MV-4-11 (cell line): Measurements from ENCODE around the gene GPR84.

Source experiments
- DNase-seq: peaks from one replicate; lab custom pipeline; 2025; lab: John Stamatoyannopoulos, UW

Gene GPR84

DNA sequence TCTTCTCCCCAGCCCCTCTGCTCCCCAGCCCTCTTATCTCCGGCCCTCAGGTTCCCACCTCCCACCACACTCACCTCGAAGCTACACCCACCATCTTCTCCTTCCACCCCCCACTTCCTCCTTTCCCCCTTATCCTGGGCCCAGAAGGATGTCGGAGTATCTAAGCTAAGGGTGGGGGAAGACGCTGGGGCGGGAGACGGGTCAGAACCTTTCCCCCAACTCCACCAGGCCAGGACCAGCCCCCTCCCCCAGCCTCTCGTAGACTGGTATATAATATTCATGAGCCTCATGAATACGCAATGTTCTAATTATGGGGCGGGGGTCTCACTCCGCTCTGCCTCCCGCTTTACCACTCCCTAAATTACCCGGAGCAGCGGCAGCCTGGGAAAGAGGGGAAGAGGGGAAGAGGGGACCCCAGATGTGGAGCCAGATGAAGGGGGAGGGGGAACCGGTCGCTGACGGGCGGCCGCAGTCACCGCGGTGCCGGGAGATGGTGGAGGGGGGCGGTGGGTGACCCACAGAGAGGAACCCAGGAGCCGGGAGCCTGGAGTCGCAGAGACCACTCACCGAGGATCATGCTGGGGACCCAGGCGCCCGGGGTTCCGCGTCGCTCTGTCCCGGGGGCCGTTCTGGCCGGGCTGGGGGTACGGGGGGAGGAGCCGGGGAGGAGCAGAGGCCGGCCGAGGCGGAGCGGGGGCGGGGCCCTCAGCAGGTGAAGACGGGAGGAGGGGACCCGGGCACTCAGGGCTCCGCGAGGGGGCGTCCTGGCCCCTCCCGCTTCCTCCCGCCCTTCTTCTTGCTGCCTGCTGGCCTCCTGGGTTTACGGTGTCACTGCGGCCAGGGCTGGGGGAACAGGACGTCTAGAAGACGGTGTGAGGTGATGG, 26.6 kb upstream of the GPR84 start:
- DNase-seq: no peak

DNA sequence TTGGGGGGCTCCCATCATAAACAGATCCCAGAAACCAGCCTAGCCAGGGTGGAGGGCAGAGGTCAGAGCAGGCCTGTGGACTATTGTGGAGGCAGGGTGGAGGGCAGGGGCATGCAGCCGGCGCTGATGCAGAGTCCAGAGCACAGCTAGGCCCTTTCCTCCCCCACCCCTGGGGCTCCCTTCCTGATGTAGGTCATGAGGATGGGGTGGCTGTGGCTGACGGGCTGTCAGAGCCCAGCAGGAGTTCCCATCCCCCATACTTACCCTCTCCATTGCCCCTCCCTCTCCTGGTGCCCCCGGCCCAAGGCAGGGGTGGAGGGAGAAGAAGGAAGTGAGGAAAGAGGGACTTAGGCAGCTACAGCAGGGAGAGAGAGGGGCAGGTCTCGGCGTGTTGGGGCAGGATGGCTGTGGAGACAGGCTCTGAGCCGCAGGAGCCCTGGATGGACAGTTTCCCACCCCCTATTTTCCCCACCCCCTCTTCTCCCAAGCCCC, 25.9 kb upstream of the GPR84 start:
- DNase-seq: no peak

DNA sequence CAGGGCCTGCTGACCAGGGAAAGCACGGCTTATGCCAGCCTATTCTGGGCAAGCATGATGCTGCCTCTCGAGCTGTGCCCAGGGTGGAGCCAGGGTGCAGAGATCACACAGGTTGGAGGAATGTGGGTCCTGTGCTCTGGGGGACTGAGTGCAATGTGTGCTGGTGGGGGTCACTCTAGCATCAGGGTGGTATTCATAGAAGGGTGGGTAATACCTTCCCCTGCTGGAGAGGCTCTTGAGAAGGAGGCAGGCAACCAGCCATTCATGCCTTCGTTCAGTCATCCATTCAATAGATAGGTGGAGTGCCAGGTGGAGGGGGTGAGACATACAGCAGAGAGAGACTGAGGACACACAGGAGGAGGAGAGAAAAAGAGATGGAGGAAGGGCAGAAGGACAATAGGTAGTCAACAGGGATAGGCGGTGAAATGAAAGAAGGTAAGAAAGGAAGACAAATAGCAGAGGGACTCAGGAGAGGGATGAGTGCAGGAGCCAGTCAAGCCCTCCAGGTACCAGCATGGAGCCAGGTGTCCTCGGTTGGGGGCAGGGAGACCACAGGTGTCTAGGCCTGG, 25.4 kb upstream of the GPR84 start:
- no peak for DNase-seq

DNA sequence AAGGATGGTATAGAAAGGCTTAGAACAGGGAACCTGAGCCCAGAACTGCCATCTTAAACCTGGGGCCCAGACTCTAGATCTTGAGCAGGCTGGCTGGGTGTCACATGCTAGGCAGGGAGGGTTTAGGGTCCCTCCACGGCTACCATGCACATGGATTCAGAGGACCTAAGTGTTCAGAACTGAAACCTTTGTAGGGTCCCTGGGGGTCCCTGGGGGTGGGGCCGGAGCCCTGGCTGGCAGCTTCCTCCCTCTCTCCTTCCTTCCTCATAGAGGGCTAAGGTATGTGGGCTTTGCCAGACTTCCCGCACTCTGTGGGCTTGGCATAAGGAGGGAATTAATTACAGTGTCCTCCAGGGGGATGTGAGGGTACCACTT, 24.8 kb upstream of the GPR84 start:
- no peak for DNase-seq

DNA sequence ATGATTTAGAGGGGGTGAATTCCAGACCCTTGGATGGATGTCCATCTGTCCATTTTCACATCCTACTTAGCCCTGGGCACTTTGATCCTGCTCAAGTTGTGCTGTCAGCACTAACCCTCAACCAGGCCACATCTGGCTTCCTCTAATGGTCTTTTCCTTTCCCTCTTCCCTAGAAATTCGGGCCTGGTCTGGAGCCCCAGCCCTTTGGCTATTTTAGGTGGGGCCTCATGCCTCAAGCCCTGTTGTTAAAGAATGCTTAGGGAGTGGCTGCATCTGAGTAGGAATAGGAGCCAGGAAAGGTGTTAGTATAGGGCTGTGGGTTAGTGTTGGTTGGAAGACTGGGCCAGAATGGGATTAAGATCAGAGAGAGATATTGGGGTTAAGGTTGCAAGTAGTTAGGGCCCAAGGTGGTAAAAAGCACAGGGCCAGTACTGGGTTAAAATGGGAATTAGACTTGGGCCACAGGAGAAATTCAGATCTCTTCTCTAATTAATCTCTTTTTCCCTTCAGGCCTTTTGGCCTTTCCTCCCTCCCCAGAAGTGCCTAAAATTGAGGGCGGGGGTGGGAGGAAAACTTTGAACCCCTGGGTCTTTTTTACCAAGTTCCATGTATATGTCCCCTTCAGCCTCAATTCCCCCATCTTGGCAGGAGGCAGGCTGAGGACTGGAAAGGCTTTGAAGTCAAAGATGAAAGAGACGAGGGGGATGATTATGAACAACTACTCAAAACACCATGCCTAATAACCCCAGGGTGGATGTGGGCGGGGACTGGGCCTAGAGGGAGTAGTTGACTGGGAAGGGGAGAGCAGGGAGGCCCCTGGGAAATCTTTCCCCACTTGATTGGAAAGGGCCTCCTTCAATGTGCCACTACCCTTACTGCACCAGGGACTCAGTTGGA, 24.2 kb upstream of the GPR84 start:
- DNase-seq: no peak

DNA sequence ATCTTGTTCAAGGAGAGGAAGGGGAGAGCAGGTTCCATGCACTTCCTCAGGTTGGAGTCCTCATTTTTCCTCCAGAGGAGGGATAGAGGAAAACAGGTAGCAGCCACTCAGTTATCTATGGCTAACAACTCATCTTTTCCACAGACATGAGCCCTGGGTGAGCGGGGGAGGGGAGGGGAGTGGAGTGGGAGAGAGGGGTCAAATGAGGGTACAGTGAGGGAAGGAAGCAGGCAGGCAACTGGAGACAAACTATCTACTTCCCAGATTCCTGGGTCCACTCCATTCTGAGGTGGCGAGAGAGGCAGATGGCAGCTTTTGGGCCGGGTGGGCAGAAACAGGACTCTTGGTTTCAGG, 22.8 kb upstream of the GPR84 start:
- no peak for DNase-seq

DNA sequence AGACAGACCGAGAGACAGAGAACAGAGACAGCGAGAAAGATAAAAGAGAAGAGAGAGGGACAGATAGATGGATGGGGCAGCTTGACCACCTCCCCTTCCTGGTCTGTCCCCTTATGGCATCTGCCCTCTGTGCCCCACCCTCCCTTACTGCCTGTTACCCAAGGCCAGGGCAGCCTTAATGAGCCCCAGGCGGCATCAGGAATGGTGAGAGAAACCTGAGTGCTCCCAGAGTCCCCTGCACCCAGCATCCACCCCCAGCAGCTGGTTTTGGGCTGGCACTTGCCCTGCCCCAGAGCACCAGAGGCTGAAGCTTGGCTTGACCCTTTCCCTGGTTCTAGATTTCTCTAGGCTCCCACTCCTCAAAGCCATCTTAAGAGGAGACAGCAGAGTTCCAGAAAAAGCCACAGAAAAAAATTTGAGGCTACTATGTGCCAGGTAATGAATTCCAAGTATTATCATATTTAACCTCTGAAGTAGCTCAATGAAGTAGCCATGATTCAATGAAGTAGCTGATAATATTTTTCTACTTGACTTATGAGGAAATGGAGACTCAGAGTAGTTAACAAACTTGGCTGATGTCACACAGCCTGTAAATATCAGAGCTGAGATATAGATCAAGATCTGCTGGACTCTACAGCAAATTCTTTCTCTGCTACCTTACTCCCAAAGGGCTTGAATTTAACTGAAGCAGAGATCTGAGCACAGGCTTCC, 22.3 kb upstream of the GPR84 start:
- DNase-seq: no peak

DNA sequence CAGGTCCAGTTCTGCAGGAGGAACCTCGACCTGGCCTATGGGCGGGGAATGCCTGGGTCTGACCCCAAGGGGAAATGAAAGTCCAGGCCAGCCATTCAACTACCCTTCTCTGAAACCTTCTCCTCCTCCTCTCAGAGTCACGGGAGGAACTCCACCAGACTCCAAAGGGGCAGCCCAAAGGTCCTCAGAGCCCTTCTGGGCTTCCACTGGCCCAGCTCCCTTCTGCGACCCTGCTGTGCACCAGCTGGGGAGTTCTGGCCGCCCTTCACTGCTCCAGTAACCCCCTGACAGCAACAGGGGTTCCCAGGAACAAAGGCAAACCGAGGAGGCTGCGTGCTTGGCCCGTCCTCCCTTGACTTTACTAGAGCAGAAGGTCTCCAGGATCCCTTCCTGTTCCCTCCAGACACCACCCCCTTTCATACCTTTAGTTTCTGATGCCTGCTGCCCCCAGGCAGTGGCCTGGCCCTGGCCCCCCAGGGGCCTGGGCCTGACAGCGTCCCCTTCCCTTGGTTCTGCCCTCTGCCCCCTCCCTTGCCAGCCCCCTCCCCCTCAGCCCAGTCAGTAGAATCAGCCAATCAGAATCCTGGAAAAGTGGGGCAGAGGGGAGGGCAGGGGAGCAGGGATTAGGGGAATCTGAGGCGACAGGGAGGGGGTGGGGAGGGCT, 21.1 kb upstream of the GPR84 start:
- peak; percentile 84 for DNase-seq

DNA sequence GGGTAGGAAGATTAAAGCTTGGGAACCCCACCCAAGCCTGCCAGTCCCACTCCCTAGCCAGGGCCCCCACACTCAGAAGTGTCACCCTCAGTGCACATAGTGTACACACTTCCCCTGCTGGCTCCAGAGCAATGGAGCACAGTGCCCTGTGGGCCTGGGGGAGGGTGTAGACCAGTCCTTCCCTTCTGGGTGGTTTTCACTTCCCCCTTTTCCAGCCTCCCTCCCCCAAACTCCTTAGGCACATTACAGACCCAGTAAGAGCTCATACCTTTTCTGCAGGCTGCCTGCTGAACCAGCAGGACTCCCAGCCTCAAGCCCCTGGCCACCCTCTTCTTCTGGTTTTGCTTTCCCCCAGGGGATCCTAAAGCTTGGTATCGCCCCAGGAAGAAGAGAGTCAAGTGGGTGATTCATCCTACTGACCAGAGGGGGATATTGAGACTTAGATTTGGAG, 20.3 kb upstream of the GPR84 start, which contains the start of gene ZNF385A:
TSS of gene ZNF385A (minus strand) at position 143 of the 451 bp plus-strand sequence. CDS start 219 bp downstream, outside the sequence.
- DNase-seq: peak; percentile 97

DNA sequence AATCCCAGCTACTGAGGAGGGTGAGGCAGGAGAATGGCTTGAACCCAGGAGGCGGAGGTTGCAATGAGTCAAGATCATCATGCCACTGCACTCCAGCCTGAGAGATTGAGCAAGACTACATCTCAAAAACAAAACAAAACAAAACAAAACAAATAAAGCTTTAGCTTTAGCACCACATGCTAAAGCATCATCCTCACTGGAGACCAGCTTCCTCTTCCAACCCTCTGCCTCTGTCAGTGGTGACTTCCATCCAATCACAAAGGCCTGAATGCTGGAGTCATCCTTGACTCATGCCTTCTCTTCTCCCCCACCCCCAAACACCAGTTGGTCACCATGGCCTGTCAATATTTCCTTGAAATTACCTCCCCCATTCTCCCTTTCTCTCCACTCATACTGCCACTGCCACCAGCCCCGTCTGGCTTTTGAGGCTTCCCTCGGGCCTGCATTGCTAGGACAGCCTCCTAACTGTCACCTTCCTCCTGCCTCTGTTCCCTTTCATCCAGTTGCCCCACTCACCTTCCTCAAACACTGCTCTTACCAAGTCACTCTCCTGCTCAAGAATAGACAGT, 18.8 kb upstream of the GPR84 start:
- DNase-seq: peak; percentile 98

DNA sequence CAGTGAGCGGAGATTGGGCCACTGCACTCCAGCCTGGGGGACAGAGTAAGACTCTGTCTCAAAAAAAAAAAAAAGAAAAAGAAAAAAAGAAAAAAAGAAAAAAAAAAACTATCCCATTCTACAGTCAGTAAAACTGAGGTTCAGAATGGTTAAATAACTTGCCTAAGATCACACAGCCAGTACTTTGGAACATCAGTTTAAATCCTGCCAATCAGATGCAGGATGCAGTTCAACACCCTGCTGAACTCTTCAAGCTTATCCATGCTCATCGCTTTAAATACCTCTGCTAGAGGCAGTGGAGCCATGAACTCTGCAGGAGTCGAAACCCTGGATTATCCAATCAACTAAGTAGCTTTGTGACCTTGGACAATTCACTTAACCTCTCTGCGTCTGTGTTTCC, 16.9 kb upstream of the GPR84 start:
- no peak for DNase-seq

DNA sequence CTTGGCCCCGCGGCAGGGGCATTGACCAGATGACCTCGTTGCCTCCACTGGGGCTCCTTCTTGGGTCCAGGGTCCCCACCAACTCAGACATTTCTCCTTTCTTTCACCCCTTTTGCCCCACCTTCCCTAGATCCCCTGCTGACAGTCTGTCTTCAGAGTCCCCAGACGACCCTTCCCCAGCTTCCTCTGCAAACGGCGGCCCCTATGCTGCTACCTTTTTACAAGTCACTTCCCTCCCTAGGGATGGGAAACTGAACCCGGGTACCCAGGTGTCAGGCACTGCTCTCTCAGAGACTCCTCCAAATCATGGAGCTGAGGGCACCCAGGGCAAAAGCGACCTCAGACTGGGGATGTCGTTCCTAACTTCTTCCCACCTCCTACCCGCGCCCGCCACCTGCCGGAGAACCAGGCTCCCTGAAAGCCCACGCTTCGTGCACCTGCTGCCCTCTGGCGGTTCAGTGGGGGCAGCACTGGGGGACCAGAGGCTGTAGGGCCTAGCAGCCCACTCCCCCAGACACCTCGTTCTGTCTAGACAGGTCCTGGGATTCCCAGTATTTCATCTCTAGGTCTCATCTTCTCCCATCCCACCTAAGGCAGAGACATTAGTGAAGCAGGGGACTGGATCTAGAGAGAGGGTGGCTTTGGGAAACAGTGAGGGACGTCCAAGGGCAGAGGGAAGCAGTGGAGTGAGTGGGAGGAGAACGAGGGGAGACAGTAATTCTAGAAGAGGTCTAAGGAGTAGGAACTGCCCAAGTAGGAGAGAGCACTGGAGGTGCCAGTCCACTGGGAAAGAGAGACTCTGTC, 15.3 kb upstream of the GPR84 start:
- DNase-seq: peak; percentile 73

DNA sequence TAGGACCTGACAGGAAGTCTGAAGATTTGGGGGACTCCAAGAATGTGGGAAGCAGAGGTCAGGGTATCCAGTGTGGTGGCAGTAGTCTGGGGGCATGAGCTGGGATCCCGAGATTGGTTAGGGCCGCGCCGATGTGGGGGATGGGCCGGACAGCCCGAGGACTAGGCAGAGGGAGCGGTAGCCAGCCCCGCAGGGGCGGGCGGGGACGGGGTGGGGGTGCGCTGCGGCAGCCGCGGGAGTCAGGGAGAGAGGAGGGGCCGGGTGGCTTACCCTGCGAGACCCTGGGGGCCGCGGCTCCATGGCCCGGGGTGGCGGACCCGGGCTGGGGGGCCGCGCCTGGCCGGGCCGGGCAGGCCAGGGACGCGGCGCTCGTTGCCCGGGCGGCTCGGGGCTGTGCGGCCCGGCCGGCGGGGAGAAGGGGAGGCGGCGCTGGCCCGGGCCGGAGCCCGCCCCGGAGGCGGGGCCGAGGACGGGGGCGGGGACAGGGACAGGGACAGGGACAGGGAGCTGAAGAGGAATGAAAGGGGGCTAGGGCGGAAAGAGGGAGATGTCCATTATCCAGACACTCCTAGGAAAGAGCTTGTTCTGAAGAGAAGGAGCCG, 14.6 kb upstream of the GPR84 start:
- DNase-seq: no peak

DNA sequence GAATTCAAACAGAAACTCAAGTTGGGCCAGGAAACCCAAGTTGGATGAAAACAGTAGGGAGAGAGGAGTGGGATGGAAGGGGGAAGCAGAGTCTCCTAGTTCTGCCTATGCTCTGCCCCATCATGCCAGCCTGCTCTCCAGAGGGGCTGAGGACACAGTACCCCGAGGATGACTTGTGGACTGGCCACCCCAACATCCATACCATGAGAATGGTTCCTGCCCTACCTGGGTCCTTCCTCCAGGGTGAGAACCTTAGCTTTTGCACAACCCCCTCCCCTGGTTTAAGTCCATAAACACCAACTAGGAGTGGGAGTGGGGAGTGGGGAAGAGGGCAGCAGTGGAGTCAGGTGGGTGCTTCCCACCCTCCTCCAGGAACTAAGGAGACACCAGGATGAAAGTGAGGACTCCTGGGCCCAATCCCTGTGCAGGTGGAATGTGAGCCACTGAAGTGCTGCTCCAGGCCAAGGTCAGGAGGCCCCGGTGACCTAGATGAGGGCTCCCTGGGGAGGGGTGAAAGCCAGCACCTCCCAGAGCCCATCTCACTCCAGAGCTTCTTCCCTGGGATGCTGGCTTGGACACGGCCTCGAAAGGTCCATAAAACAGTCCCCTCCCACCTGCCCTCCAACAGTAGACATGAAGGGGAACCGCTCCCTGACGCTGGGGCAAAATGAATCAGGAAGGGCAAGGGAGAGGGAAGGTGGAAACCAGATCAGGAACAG, 13.7 kb upstream of the GPR84 start:
- no peak for DNase-seq

DNA sequence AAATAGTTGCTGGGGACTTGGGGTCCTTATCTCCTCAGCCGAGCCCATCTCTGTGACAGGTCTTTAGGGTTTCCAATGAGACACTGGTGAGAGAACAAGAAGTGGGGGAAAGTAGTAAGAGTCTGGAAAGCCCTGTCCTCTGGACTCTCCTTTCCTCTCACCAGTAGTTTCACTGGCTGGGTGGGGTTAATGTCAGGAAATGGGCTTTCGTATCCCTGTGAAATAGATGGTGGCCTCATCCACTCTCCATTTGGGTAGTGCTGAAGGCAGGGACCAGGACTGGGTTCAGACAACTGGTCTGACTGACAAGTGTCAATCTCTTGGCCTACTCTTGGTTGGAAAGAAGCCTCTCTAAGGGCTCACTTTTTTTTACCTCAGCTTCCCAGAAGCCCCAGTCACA, 12.7 kb upstream of the GPR84 start:
- no peak for DNase-seq

DNA sequence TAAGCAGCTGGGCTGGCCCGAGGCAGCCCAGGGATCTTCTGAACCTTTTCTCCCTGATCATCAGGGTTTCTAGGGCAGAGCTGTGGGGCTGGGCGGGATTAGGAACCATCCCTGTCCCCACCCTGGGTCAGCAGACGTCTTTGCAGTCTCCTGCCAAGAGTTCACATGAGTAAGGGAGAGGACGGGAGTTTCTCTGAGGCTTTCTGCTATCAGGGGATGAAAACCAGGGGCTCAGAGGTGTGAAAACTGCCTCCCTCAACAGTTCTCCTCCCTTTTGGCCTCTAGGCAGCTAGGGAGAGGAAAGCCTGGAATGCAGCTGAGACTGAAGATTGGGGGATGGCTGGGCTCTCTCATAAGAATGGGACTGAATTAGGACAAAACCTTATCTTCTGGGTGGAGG, 12.3 kb upstream of the GPR84 start:
- DNase-seq: no peak

DNA sequence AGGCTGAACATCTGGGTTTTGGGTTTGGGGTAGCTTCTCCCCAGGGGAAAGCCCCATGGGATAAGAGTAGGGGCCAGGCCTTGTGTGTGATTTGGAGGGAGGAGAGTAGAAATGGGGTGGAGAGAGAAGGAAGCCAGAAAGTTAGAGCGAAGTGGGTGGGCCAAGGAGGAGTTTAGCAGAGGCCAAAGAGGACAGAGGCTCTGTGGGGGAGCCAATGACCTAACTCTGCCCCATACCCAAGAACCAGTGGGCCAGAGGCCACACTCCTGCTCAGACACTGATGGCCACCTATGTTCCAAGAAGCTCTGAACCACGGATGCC, 10.9 kb upstream of the GPR84 start:
- DNase-seq: no peak

DNA sequence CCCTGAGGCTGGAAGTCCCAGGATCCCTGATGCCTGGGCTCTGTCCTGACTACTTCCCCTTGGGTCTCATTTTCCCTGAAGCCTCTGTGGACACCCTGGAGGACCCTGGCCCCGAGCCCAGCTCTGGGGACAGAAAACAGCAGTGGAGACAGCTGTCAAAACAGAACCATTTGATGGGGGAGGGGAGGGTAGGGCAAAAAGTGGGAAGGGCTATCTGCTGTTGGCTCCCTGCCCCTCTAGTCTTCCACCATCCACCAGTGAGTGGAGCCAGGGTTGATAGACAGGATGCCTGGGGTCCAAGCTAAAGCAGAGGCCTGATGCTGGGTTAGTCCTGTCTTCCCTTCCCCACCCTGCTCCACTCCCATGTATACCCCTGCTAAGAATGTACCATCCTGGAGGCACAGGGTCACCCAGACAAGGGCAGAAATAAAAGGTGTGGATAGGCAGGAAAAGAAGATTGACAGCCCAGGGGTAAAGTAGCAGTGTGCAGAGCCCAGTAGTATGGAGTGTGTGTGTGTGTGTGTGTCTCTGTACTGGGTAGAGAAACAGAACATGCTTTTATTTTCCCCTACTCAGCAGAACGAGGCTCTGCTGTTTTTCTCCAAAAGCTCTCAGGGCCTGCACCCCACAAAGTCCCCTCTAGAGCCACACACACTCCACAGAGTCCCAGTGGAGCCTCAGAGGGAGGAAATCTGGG, 10.4 kb upstream of the GPR84 start:
- DNase-seq: no peak
